ENCODE results near the gene PJA2.
"Not testable (repeated sequence)": the region's sequence is repeated elsewhere in the genome, so short reads cannot be mapped to it uniquely, and the experiment has no call there.

Gene PJA2

GRCh38 chr5:109409844-109410388 is at the start of gene PJA2:
Gene PJA2, minus strand, starts transcription at chr5:109409974. Its CDS starts 26,541 bp downstream, at chr5:109383433.
- peak within 1 kb of the TSS; percentile 94 to 99 for H3K4me3 Mint-ChIP-seq
- DNase-seq, result peak; percentile 99

GRCh38 chr5:109455598-109456096 is 45.9 kb upstream of the PJA2 start:
- Mint-ChIP-seq H3K4me1 (peaks cover under 1 to 7% of the 10 kb centered on the region in 2 donors), H3K9me3 (no peaks in the 10 kb centered on the region), H3K4me3 (no peak overlapping the region), H3K36me3 (no peaks in the 10 kb centered on the region), H3K27ac (no peak overlapping the region), H3K27me3 (peaks cover 0 to 8% of the 10 kb centered on the region in 2 donors)
- ATAC-seq (replicated peaks) (peak; percentile 66 to 90), DNase-seq (no peak)

More at GRCh38 chr5:109409844-109410388, at the start of gene PJA2:
- Mint-ChIP-seq H3K4me1 (peaks cover 15 to 30% of the 10 kb centered on the region in 2 donors), H3K27me3 (no peaks in the 10 kb centered on the region), H3K36me3 (peaks cover 12 to 17% of the 10 kb centered on the region in 2 donors), H3K9me3 (peaks cover 7 to 9% of the 10 kb centered on the region in 2 donors), H3K27ac (peak within 1 kb of the TSS; percentile 99)
- ATAC-seq (replicated peaks), result peak; percentile 85 to 87

- no peak for ATAC-seq (replicated peaks)
- no peaks in the 10 kb centered on the region for H3K9me3 Mint-ChIP-seq
- no peak overlapping the region for H3K4me3 Mint-ChIP-seq
These were observed 45.1 kb upstream of the PJA2 start for GRCh38 chr5:109454731-109455505.

GRCh38 chr5:109453251-109453650 is 43.5 kb upstream of the PJA2 start:
- Mint-ChIP-seq H3K27me3 (peaks cover 0 to 8% of the 10 kb centered on the region in 2 donors), H3K4me3 (no peak overlapping the region), H3K9me3 (no peaks in the 10 kb centered on the region), H3K36me3 (no peaks in the 10 kb centered on the region), H3K4me1 (peaks cover 3 to 12% of the 10 kb centered on the region in 2 donors), H3K27ac (no peak overlapping the region)
- ATAC-seq (replicated peaks) (no peak), DNase-seq (no peak)

More at GRCh38 chr5:109454731-109455505, 45.1 kb upstream of the PJA2 start:
- Mint-ChIP-seq H3K4me1 (peaks cover 3 to 12% of the 10 kb centered on the region in 2 donors), H3K36me3 (no peaks in the 10 kb centered on the region), H3K27me3 (peaks cover 0 to 8% of the 10 kb centered on the region in 2 donors), H3K27ac (no peak overlapping the region)
- DNase-seq, result no peak

GRCh38 chr5:109452661-109453060 is 42.9 kb upstream of the PJA2 start:
- peaks cover 0 to 8% of the 10 kb centered on the region in 2 donors for H3K27me3 Mint-ChIP-seq
- ATAC-seq (replicated peaks) (no peak), DNase-seq (no peak)
- H3K4me3 Mint-ChIP-seq, result no peak overlapping the region
- no peaks in the 10 kb centered on the region for H3K36me3 Mint-ChIP-seq
- peaks cover 3 to 12% of the 10 kb centered on the region in 2 donors for H3K4me1 Mint-ChIP-seq
- no peaks in the 10 kb centered on the region for H3K9me3 Mint-ChIP-seq
- H3K27ac Mint-ChIP-seq, result no peak overlapping the region

GRCh38 chr5:109451146-109451545 is 41.4 kb upstream of the PJA2 start:
- no peaks in the 10 kb centered on the region for H3K9me3 Mint-ChIP-seq
- peaks cover 0 to 5% of the 10 kb centered on the region in 2 donors for H3K27me3 Mint-ChIP-seq
- H3K27ac Mint-ChIP-seq, result no peak overlapping the region
- H3K36me3 Mint-ChIP-seq, result no peaks in the 10 kb centered on the region
- peaks cover 3 to 12% of the 10 kb centered on the region in 2 donors for H3K4me1 Mint-ChIP-seq
- H3K4me3 Mint-ChIP-seq, result no peak overlapping the region
- ATAC-seq (replicated peaks), result no peak
- no peak for DNase-seq

- Mint-ChIP-seq H3K36me3 (no peaks in the 10 kb centered on the region), H3K4me3 (peak overlapping the region; percentile 58 to 63), H3K27ac (peak overlapping the region; percentile 65), H3K27me3 (no peaks in the 10 kb centered on the region), H3K9me3 (no peaks in the 10 kb centered on the region), H3K4me1 (peaks cover 3 to 12% of the 10 kb centered on the region in 2 donors)
- DNase-seq (no peak), ATAC-seq (replicated peaks) (peak; percentile 63 to 68)
These were observed 40.5 kb upstream of the PJA2 start for GRCh38 chr5:109450129-109450877.

GRCh38 chr5:109448838-109449237 is 39.1 kb upstream of the PJA2 start:
- Mint-ChIP-seq H3K4me1 (peaks cover 3 to 12% of the 10 kb centered on the region in 2 donors), H3K27ac (no peak overlapping the region), H3K9me3 (peaks cover 0 to 2% of the 10 kb centered on the region in 2 donors), H3K27me3 (no peaks in the 10 kb centered on the region), H3K36me3 (no peaks in the 10 kb centered on the region), H3K4me3 (no peak overlapping the region)
- DNase-seq (no peak), ATAC-seq (replicated peaks) (no peak)

GRCh38 chr5:109439590-109439989 is 29.8 kb upstream of the PJA2 start:
- Mint-ChIP-seq H3K36me3 (no peaks in the 10 kb centered on the region), H3K4me1 (no peaks in the 10 kb centered on the region), H3K9me3 (peaks cover 0 to under 1% of the 10 kb centered on the region in 2 donors), H3K27me3 (no peaks in the 10 kb centered on the region), H3K27ac (no peak overlapping the region), H3K4me3 (no peak overlapping the region)
- ATAC-seq (replicated peaks) (no peak), DNase-seq (no peak)

- peaks cover 23 to 27% of the 10 kb centered on the region in 2 donors for H3K27me3 Mint-ChIP-seq
- DNase-seq (no peak), ATAC-seq (replicated peaks) (peak in 1 of 2 donors; percentile 55)
- no peak overlapping the region for H3K27ac Mint-ChIP-seq
- no peak overlapping the region for H3K4me3 Mint-ChIP-seq
- no peaks in the 10 kb centered on the region for H3K9me3 Mint-ChIP-seq
- peaks cover 0 to 6% of the 10 kb centered on the region in 2 donors for H3K4me1 Mint-ChIP-seq
- H3K36me3 Mint-ChIP-seq, result no peaks in the 10 kb centered on the region
These were observed 16.3 kb upstream of the PJA2 start for GRCh38 chr5:109426075-109426474.

GRCh38 chr5:109425521-109425920 is 15.7 kb upstream of the PJA2 start:
- H3K36me3 Mint-ChIP-seq; DNase-seq; H3K4me1 Mint-ChIP-seq; ATAC-seq (replicated peaks); H3K4me3 Mint-ChIP-seq; H3K27ac Mint-ChIP-seq; H3K9me3 Mint-ChIP-seq: not testable (repeated sequence)
- peaks cover 23 to 28% of the 10 kb centered on the region in 2 donors for H3K27me3 Mint-ChIP-seq

- H3K36me3 Mint-ChIP-seq, result no peaks in the 10 kb centered on the region
- no peak for ATAC-seq (replicated peaks)
These were observed 12.2 kb upstream of the PJA2 start for GRCh38 chr5:109421956-109422355.

GRCh38 chr5:109418712-109419352 is 9.1 kb upstream of the PJA2 start:
- ATAC-seq (replicated peaks) (no peak), DNase-seq (no peak)
- Mint-ChIP-seq H3K9me3 (peaks cover 7 to 8% of the 10 kb centered on the region in 2 donors), H3K27ac (no peak overlapping the region), H3K4me3 (no peak overlapping the region), H3K27me3 (peaks cover 8 to 12% of the 10 kb centered on the region in 2 donors), H3K4me1 (peaks cover 0 to 4% of the 10 kb centered on the region in 2 donors), H3K36me3 (peaks cover 8 to 9% of the 10 kb centered on the region in 2 donors)

More at GRCh38 chr5:109421956-109422355, 12.2 kb upstream of the PJA2 start:
- Mint-ChIP-seq H3K4me1 (peaks cover 0 to 6% of the 10 kb centered on the region in 2 donors), H3K27me3 (peaks cover 20 to 35% of the 10 kb centered on the region in 2 donors), H3K9me3 (no peaks in the 10 kb centered on the region), H3K27ac (no peak overlapping the region), H3K4me3 (no peak overlapping the region)
- DNase-seq, result no peak

GRCh38 chr5:109416882-109417281 is 7.1 kb upstream of the PJA2 start:
- H3K36me3 Mint-ChIP-seq, result peaks cover 10 to 12% of the 10 kb centered on the region in 2 donors
- ATAC-seq (replicated peaks) (no peak), DNase-seq (no peak)
- H3K9me3 Mint-ChIP-seq, result peaks cover 9 to 10% of the 10 kb centered on the region in 2 donors
- H3K27me3 Mint-ChIP-seq, result peaks cover 8 to 12% of the 10 kb centered on the region in 2 donors
- no peak overlapping the region for H3K27ac Mint-ChIP-seq
- H3K4me3 Mint-ChIP-seq, result no peak overlapping the region
- H3K4me1 Mint-ChIP-seq, result peaks cover 0 to 5% of the 10 kb centered on the region in 2 donors

Measured in stimulated activated naive B cell treated with anti-CD40 and anti-IgM and Interleukin-4, amounts not matched to agents 10 μg/mL and 1 μg/mL and 100 μg/mL, for 72 hours (primary cell).